ENCODE measurements around the gene RNF2. TPM values are rescaled to one million over a fixed set of nuclear protein-coding genes. Genes with fewer than 3 reads are reported as not detected.
A peak's percentile ranks its signal among the peaks of the same experiment; 100 is the strongest.

RNF2 gene
- total and polyA plus RNA-seq, 10 of the 15 experiments (the other 5 are each of a cell fraction or from before 2014, with no cell fraction given): 4.8 to 36.3 (median 15.1) TPM

DNA sequence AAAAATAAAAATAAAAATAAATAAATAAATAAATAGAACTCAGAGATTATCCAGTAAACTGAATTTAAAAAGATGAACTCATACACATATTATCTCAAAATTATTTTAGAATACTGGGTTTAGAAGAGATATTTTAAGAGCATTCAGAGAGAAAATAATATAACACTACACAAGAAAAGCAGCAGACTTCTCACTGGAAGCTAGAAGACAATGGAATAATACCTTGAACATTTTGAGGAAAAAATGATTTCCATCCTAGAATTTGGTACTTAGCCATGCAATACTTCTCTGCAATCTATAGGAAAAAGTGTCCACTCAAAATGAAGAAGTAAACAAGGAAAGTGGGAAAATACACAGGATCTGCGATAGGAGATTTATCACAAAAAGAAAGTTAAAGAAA lies 87.2 kb downstream of the RNF2 start:
- RAD21 ChIA-PET (ENCODE audit: unreplicated experiment): no interaction called here
- in situ Hi-C loops (cut with MboI): no loop called here

DNA sequence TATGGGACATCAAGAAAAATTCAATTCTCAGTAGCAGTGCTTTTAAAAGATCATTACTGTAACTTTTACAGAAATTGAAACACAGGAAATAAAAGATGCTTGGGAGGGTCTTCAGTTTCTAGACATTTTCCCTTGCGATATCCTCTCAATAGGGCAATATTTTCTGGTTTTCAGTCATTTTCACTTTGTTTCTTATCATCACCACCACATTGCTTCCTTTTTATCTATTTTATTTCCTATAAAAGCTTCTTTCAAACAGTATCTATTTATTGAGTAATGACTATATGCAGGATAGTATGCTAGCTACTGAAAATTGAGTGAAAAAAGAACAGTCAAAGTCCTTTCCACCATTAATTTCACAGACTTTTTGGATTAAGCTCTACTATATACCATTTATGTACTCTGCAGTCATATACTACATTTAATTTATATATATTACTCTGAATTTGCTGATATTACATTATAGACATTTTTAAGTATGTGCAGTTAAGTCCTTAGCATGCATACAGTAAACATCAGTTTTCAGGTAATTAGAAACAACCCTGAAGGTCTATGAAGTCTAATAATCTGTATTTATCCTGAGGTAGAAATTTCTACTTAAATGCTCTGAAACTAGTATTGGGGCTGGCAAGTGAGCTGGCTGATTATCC lies 92.7 kb downstream of the RNF2 start:
- no peak overlapping the region for H3K27ac ChIP-seq (ENCODE audit: control insufficient read depth, insufficient read depth)
- ChIA-PET CTCF (interaction anchor here (0.6 kb wide), 1 partner anchor 32 kb away, joined by 3 read pairs; no protein-coding TSS in a partner anchor), POLR2A (no interaction called here), SMC1A (ENCODE audit: uncharacterized antibody, unreplicated experiment) (interaction anchor here (1.3 to 1.8 kb wide), 2 partner anchors 15 to 19 kb away, joined by 4 to 7 read pairs; partner anchors contain the start of genes SWT1 and TRMT1L), RAD21 (ENCODE audit: unreplicated experiment) (no interaction called here)
- H3K79me2 ChIP-seq (ENCODE audit: control insufficient read depth, insufficient read depth, low read length): no peaks in the 10 kb centered on the region
- FAIRE-seq (no peak), ATAC-seq (no peak), DNase-seq (ENCODE audit: low read depth, low spot score) (no peak)
- H3K4me2 ChIP-seq (ENCODE audit: control insufficient read depth, insufficient read depth): no peak overlapping the region
- H3K27me3 ChIP-seq (replicated peaks in 1 of 2; ENCODE audit: control insufficient read depth in 2 of 2, insufficient read depth in 2 of 2, low read length in 1 of 2): no peaks in the 10 kb centered on the region
- H3K36me3 ChIP-seq (ENCODE audit: control insufficient read depth in 2 of 2, insufficient read depth in 2 of 2, low read length in 1 of 2): peaks cover 0 to 16% of the 10 kb centered on the region in 2 experiments; a peak in 1 of 4 replicates
- no TSS peak for BruUV-seq (replicated peaks)
- H2AFZ ChIP-seq (ENCODE audit: control insufficient read depth, low read depth, low read length): no peak overlapping the region
- H3K4me1 ChIP-seq (ENCODE audit: control insufficient read depth, insufficient read depth, low read length): no peaks in the 10 kb centered on the region
- H3K9me3 ChIP-seq (replicated peaks; ENCODE audit: control insufficient read depth, insufficient read depth, low read length): peaks cover 3% of the 10 kb centered on the region; the same call in 2 of the 3 replicates
- TF ChIP-seq FOXK2 (IDR thresholded peaks at IDR 0.05): no peak
- in situ Hi-C loops (cut with MboI) (no loop called here), intact Hi-C loops (cut with micrococcal nuclease; ENCODE audit: unreplicated experiment) (no loop called here)
- no peaks in the 10 kb centered on the region for H4K20me1 ChIP-seq (ENCODE audit: control insufficient read depth, insufficient read depth)
- 100% methylated on average over 1 of the region's 1 CpG for WGBS (ENCODE audit: insufficient coverage, insufficient replicate concordance, low lambda C conversion rate, missing lambda C conversion rate)
- H3K9ac ChIP-seq (ENCODE audit: control insufficient read depth, insufficient read depth, low read length): no peak overlapping the region
- H3K4me3 ChIP-seq: no peak overlapping the region

More for the DNA sequence above, 87.2 kb downstream of the RNF2 start:
- ChIA-PET SMC1A (ENCODE audit: uncharacterized antibody, unreplicated experiment) (no interaction called here), POLR2A (no interaction called here), CTCF (interaction anchor here (0.6 to 0.8 kb wide), 2 partner anchors 41 to 50 kb away, joined by 3 to 4 read pairs; no protein-coding TSS in a partner anchor)
- Histone ChIP-seq H3K9ac (ENCODE audit: control insufficient read depth, insufficient read depth, low read length) (no peak overlapping the region), H2AFZ (ENCODE audit: control insufficient read depth, low read depth, low read length) (no peak overlapping the region), H3K4me1 (ENCODE audit: control insufficient read depth, insufficient read depth, low read length) (no peaks in the 10 kb centered on the region), H3K27me3 (replicated peaks in 1 of 2; ENCODE audit: control insufficient read depth in 2 of 2, insufficient read depth in 2 of 2, low read length in 1 of 2) (no peaks in the 10 kb centered on the region), H3K4me3 (no peak overlapping the region), H3K36me3 (ENCODE audit: control insufficient read depth in 2 of 2, insufficient read depth in 2 of 2, low read length in 1 of 2) (peaks cover 0 to 15% of the 10 kb centered on the region in 2 experiments; a peak in 1 of 4 replicates), H3K9me3 (replicated peaks; ENCODE audit: control insufficient read depth, insufficient read depth, low read length) (peaks cover 8% of the 10 kb centered on the region; the same call in 2 of the 3 replicates), H3K79me2 (ENCODE audit: control insufficient read depth, insufficient read depth, low read length) (no peaks in the 10 kb centered on the region), H3K4me2 (ENCODE audit: control insufficient read depth, insufficient read depth) (no peak overlapping the region), H4K20me1 (ENCODE audit: control insufficient read depth, insufficient read depth) (no peaks in the 10 kb centered on the region), H3K27ac (ENCODE audit: control insufficient read depth, insufficient read depth) (no peak overlapping the region)
- FAIRE-seq (no peak), DNase-seq (ENCODE audit: low read depth, low spot score) (no peak), ATAC-seq (no peak)
- no TSS peak for BruUV-seq (replicated peaks)
- WGBS (ENCODE audit: insufficient coverage, insufficient replicate concordance, low lambda C conversion rate, missing lambda C conversion rate): 100% methylated on average over 1 of the region's 1 CpG
- TF ChIP-seq NFIC (IDR thresholded peaks at IDR 0.05; ENCODE audit: low read depth, low read length) (no peak), CBX5 (IDR thresholded peaks at IDR 0.05; ENCODE audit: low read depth) (peak; percentile 83; the same call in 1 of the 2 replicates)
- intact Hi-C loops (cut with micrococcal nuclease; ENCODE audit: unreplicated experiment): no loop called here

Data from GM12878 (cell line).